GM18861 (cell line): ENCODE data around the gene SLC22A25.
"Not testable (repeated sequence)": the region's sequence is repeated elsewhere in the genome, so short reads cannot be mapped to it uniquely, and the experiment has no call there.

Source experiments
- ATAC-seq: cut with Tn5 transposase; IDR thresholded peaks from one replicate; pipeline ENCODE4 v1.9.1; 2021; ENCODE audit not compliant: unreplicated experiment

Gene SLC22A25

GRCh38 chr11:63235471-63236461, 7.6 kb downstream of the SLC22A25 start:
- ATAC-seq, result not testable (repeated sequence)

DNA sequence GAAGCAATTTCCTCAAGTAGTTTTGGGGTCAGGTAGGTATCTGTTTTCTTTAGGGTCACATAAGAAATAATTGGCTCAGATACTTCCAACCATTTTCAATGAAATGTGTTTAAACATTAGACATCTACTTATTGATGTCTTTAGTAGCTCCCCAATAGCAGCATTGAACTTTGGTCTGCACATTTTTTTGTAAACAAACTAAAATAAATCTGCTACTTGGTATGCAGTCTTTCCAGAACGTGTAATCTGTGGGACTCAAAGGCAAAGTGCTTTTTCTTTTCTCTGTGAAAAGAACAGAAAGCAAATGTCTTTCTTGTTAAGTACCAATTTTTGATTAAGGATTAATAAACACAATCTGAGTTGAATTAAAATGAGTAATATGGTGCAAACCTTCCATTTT, 13.6 kb downstream of the SLC22A25 start:
- no peak for ATAC-seq

GRCh38 chr11:63227521-63228107, 15.8 kb downstream of the SLC22A25 start:
- no peak for ATAC-seq

DNA sequence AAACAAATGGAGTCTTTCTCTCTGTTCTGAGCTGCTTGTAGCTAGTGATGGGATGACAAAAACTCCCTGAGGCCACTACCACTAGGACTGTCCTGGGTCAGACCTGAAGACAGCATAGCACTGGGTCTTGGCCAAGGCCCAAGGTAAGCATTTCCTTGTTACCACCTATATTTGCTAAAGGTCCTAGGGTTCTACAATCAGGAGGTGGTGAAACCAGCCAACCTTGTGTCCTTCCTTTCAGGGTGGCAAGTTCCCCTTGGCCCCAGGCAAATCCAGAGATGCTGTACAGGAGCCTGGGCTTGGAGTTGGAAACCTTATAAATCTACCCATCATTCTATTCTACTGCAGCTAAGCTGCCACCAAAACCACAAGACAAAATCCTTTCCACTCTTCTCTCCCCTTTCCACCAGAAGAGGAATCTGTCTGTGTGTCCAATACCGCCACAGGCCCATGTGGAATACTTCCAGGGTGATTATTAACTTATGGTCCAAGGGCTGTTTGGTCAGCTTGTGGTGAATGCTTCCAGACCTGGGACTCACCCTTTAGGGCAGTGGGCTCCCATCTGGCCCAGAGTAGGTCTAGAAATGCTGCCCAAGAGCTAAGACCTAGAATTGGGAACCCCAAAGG, 16.8 kb downstream of the SLC22A25 start:
- ATAC-seq, result no peak

DNA sequence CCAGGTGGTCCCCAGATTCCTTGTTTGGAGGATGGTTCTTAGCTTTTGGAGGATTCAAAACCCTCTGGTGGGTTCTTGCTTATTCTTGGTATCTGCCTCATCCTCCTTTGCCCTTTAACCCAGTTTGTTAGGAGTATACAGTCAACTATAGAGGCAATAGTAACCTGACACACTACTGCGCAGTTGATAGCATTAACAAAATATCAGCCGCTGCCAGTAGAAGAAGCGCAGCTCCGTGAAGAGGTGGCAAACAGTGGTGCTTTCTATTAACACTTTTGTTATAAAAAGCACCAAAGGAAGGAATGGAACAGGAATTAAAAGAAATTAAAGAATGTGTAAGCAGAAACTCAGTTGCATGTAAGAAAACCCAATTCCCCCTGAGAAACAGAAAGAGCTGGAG, 29.3 kb downstream of the SLC22A25 start:
- ATAC-seq, result no peak

DNA sequence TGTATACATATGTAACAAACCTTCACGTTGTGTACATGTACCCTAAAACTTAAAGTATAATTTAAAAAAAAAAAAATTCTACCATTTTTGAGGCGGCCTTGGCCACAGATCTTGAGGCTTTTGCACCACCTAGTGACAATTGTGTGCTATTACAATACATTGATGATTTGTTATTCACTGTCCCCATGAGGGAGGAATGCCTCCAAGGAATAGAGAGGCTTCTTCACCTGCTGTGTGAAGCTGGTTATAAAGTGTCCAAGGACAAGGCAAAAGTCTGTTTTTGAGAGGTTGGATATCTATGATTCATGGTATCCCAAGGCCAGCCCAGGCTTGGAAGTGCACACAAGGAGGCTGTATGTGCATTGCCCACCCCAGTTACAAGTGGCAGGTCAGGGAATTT, 30.7 kb downstream of the SLC22A25 start:
- ATAC-seq, result no peak

- no peak for ATAC-seq
Observed at GRCh38 chr11:63210111-63210510, 33.3 kb downstream of the SLC22A25 start.
